Measurements from ENCODE around the gene MACROD2.

Gene MACROD2

DNA sequence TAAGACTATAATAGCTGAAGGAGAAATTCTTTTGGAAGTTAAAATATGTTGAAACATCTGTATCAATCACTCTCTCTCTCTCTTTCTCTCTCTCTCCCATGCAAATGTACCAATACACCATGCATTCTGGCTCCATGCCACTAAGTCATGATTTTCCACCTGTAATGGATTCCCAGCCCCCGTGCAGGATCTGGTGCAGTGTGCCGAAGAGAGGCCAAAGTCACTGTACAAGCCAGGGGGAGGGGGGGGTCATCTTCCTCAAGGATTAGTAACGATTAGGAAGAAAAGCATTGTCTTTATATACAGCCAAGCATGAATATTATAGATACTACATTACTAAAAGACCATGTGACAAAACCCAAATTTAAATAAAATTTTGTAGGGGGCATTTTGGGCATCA lies 1852.8 kb downstream of the MACROD2 start (continued):
- TF ChIP-seq ZNF280C (tag by site-specific recombination; IDR thresholded peaks at IDR 0.05) = no peak

- H3K4me3 ChIP-seq (ENCODE audit: low read depth, low read length) = no peak overlapping the region
- H3K4me1 ChIP-seq (ENCODE audit: control insufficient read depth, insufficient read depth, low read length) = no peaks in the 10 kb centered on the region
- no peak overlapping the region for H3K27ac ChIP-seq (ENCODE audit: extremely low read depth, low read depth, low read length)
- POLR2A ChIA-PET = no interaction called here
- CTCF ChIA-PET = interaction anchor here (0.6 kb wide), 1 partner anchor 16 kb away, joined by 4 read pairs; no protein-coding TSS in a partner anchor
- H3K9me3 ChIP-seq (ENCODE audit: control insufficient read depth, insufficient read depth, low read depth, low read length) = no peaks in the 10 kb centered on the region
- H3K36me3 ChIP-seq (ENCODE audit: control insufficient read depth in 2 of 2, insufficient read depth in 1 of 2, low read length in 2 of 2) = no peaks in the 10 kb centered on the region
- no peak for TF ChIP-seq GLIS2 (tag by site-specific recombination; IDR thresholded peaks at IDR 0.05)
- TF ChIP-seq ZNF560 (tag by site-specific recombination; IDR thresholded peaks at IDR 0.05; ENCODE audit: borderline replicate concordance) = no peak
- no peak for TF ChIP-seq ZNF280C (tag by site-specific recombination; IDR thresholded peaks at IDR 0.05)
- TF ChIP-seq, protein P1, sequence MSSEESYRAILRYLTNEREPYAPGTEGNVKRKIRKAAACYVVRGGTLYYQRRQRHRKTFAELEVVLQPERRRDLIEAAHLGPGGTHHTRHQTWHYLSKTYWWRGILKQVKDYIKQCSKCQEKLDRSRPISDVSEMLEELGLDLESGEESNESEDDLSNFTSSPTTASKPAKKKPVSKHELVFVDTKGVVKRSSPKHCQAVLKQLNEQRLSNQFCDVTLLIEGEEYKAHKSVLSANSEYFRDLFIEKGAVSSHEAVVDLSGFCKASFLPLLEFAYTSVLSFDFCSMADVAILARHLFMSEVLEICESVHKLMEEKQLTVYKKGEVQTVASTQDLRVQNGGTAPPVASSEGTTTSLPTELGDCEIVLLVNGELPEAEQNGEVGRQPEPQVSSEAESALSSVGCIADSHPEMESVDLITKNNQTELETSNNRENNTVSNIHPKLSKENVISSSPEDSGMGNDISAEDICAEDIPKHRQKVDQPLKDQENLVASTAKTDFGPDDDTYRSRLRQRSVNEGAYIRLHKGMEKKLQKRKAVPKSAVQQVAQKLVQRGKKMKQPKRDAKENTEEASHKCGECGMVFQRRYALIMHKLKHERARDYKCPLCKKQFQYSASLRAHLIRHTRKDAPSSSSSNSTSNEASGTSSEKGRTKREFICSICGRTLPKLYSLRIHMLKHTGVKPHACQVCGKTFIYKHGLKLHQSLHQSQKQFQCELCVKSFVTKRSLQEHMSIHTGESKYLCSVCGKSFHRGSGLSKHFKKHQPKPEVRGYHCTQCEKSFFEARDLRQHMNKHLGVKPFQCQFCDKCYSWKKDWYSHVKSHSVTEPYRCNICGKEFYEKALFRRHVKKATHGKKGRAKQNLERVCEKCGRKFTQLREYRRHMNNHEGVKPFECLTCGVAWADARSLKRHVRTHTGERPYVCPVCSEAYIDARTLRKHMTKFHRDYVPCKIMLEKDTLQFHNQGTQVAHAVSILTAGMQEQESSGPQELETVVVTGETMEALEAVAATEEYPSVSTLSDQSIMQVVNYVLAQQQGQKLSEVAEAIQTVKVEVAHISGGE (tag by site-specific recombination; conservative IDR thresholded peaks at IDR 0.05; ENCODE audit: low read depth) = no peak
- TF ChIP-seq ZBTB48 (tag by site-specific recombination; IDR thresholded peaks at IDR 0.05) = no peak
- TF ChIP-seq ZBTB7A (tag by site-specific recombination; IDR thresholded peaks at IDR 0.05; ENCODE audit: low read depth) = no peak
- no peak for TF ChIP-seq ZNF24 (tag by site-specific recombination; IDR thresholded peaks at IDR 0.05)
- no peak for TF ChIP-seq ZNF366 (tag by site-specific recombination; conservative IDR thresholded peaks at IDR 0.05)
- no peak for TF ChIP-seq ZBTB49 (tag by site-specific recombination; IDR thresholded peaks at IDR 0.05; ENCODE audit: low read depth)
- TF ChIP-seq, protein P2, sequence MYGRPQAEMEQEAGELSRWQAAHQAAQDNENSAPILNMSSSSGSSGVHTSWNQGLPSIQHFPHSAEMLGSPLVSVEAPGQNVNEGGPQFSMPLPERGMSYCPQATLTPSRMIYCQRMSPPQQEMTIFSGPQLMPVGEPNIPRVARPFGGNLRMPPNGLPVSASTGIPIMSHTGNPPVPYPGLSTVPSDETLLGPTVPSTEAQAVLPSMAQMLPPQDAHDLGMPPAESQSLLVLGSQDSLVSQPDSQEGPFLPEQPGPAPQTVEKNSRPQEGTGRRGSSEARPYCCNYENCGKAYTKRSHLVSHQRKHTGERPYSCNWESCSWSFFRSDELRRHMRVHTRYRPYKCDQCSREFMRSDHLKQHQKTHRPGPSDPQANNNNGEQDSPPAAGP (tag by site-specific recombination; IDR thresholded peaks at IDR 0.05) = no peak
- TF ChIP-seq PRDM10 (tag by site-specific recombination; IDR thresholded peaks at IDR 0.05) = no peak
- no peak for TF ChIP-seq ZNF37A (tag by site-specific recombination; IDR thresholded peaks at IDR 0.05)
These were observed 1853.8 kb downstream of the MACROD2 start for GRCh38 chr20:15848995-15849610.
